Keratinocyte (primary cell): ENCODE results near the gene ZNF512B.

Source experiments
- CTCF ChIP-seq, 3 experiments: IDR thresholded peaks in 1 of 3; conservative IDR thresholded peaks in 1 of 3; optimal IDR thresholded peaks in 1 of 3; 2 replicates in 2 of 3; 3 replicates in 1 of 3; pipeline versions ENCODE3 to v1.5.1; 2011; ENCODE audit warnings: low read length in 3 of 3, mild to moderate bottlenecking in 3 of 3, moderate library complexity in 2 of 3, control low read depth in 1 of 3, inconsistent platforms in 1 of 3; ENCODE audit not compliant: insufficient read depth in 2 of 3; ENCODE audit errors: extremely low read depth in 1 of 3
- EZH2 ChIP-seq: IDR thresholded peaks from one replicate; pipeline ENCODE4 v1.6.1; 2012; ENCODE audit warnings: inconsistent platforms, mild to moderate bottlenecking, low read length, moderate library complexity

GRCh38 chr20:63969838-63970713, at the start of gene ZNF512B:
- TF ChIP-seq CTCF (optimal IDR thresholded peaks at IDR 0.05 in 1 of 3, IDR thresholded peaks at IDR 0.05 in 1 of 3, conservative IDR thresholded peaks at IDR 0.05 in 1 of 3; ENCODE audit: extremely low read depth in 1 of 3, insufficient read depth in 2 of 3, low read length in 3 of 3) (no peak), EZH2 (no peak)
